ENCODE data around the gene DOCK4. TPM values are rescaled to one million over a fixed set of nuclear protein-coding genes. Genes with fewer than 3 reads are reported as not detected.

Gene DOCK4
- total and polyA plus RNA-seq, 2 of the 8 experiments (the other 6 are each of a cell fraction or from before 2014, with no cell fraction given): 5.1 to 23.6 TPM

DNA sequence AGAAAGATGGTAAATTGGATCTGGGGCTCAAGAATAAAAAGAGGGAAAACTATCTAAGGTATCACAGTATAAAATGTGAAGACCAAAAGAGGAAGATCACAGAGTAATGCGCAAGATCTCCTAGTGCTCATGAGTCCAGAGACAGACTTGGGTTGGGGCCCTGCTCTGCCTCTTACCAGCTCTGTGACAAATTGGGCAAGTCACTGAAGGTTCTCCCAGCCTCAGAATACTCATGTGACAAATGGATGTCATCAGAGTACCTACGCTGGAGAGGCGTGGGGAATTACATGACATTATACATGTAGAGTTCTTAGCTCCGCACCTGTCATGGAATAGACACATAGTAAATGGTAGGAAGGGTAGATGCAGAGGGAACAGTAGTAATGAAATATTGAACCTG, 124.4 kb downstream of the DOCK4 start:
- H3K23ac ChIP-seq (ENCODE audit: insufficient read length): no peak overlapping the region
- H2BK12ac ChIP-seq (ENCODE audit: low read depth, low read length): no peak overlapping the region
- no peak overlapping the region for H4K5ac ChIP-seq (ENCODE audit: insufficient read length, low read depth, low read length)
- H4K91ac ChIP-seq (replicated peaks; ENCODE audit: insufficient read length, low read length): no peak overlapping the region
- H3K27me3 ChIP-seq (replicated peaks in 1 of 4; ENCODE audit: control insufficient read depth in 3 of 4, extremely low read depth in 1 of 4, insufficient read depth in 3 of 4, low read length in 3 of 4): no peaks in the 10 kb centered on the region
- H3K14ac ChIP-seq (ENCODE audit: insufficient read length): no peak overlapping the region
- H2BK120ac ChIP-seq (replicated peaks; ENCODE audit: low read depth, low read length): no peak overlapping the region
- no peak overlapping the region for H4K8ac ChIP-seq (ENCODE audit: extremely low read depth, insufficient read depth, low read length)
- POLR2A ChIA-PET (ENCODE audit: partially characterized antibody): interaction anchor here (1.1 kb wide), 1 partner anchor 9 kb away, joined by 4 read pairs; no protein-coding TSS in a partner anchor
- H3K4me2 ChIP-seq (ENCODE audit: insufficient read depth in 1 of 2, low read depth in 2 of 2, low read length in 2 of 2): no peak overlapping the region
- DNase-seq (ENCODE audit: low read depth in 1 of 2, low spot score in 2 of 2) (no peak), FAIRE-seq (no peak)
- 90% methylated on average over 4 of the region's 4 CpGs; no CpG with 5 or more reads in 1 of the 2 experiments for WGBS, 2 experiments (ENCODE audit: extremely low coverage in 1 of 2, insufficient coverage in 1 of 2, insufficient read length in 1 of 2, insufficient replicate concordance in 2 of 2, low coverage in 1 of 2, low lambda C conversion rate in 2 of 2, missing lambda C conversion rate in 1 of 2)
- no peaks in the 10 kb centered on the region for H3K79me2 ChIP-seq (ENCODE audit: control insufficient read depth in 1 of 2, insufficient read depth in 2 of 2, low read length in 2 of 2)
- no peak overlapping the region for H2BK15ac ChIP-seq (ENCODE audit: low read length)
- H2BK20ac ChIP-seq (ENCODE audit: low read length): no peak overlapping the region
- H3K18ac ChIP-seq (ENCODE audit: extremely low read depth, low read length): no peak overlapping the region
- no peak overlapping the region for H3K4me3 ChIP-seq (ENCODE audit: extremely low read depth in 1 of 4, insufficient read depth in 2 of 4, low read depth in 3 of 4, low read length in 4 of 4)
- H3K79me1 ChIP-seq (ENCODE audit: low read depth, low read length): no peaks in the 10 kb centered on the region; the same call in 1 of the 2 replicates
- H3K4ac ChIP-seq (replicated peaks; ENCODE audit: insufficient read length, low read depth, low read length): no peak overlapping the region
- H3K36me3 ChIP-seq (ENCODE audit: control insufficient read depth in 2 of 4, insufficient read depth in 4 of 4, low read length in 3 of 4): no peaks in the 10 kb centered on the region
- H3K27ac ChIP-seq (ENCODE audit: low read depth, low read length): no peak overlapping the region
- H3K9ac ChIP-seq (replicated peaks in 1 of 4; ENCODE audit: extremely low read depth in 1 of 4, low read depth in 3 of 4, low read length in 3 of 4): no peak overlapping the region
- no peak overlapping the region for H3K56ac ChIP-seq (replicated peaks; ENCODE audit: insufficient read length, low read depth, low read length)
- no peaks in the 10 kb centered on the region for H4K20me1 ChIP-seq (replicated peaks in 1 of 2; ENCODE audit: control insufficient read depth in 1 of 2, insufficient read depth in 2 of 2, low read length in 2 of 2)
- TF ChIP-seq YY1 (IDR thresholded peaks at IDR 0.05; ENCODE audit: low read depth, low read length): no peak
- no peak for TF ChIP-seq TBP (IDR thresholded peaks at IDR 0.05; ENCODE audit: low read depth, low read length)
- TF ChIP-seq KDM1A (IDR thresholded peaks at IDR 0.05; ENCODE audit: borderline replicate concordance, low read length): no peak
- no peak overlapping the region for H2AFZ ChIP-seq (ENCODE audit: low read length)
- no peak overlapping the region for H2BK5ac ChIP-seq (ENCODE audit: low read depth, low read length)
- no peaks in the 10 kb centered on the region for H3K23me2 ChIP-seq (ENCODE audit: low read depth, low read length)
- H3K4me1 ChIP-seq (replicated peaks in 1 of 4; ENCODE audit: control insufficient read depth in 3 of 4, insufficient read depth in 4 of 4, low read length in 3 of 4): peaks cover 0 to 9% (median 0%) of the 10 kb centered on the region in 4 experiments; a peak in 2 of 7 replicates
- H2AK5ac ChIP-seq (ENCODE audit: low read depth, low read length): no peak overlapping the region
- CTCF ChIA-PET (ENCODE audit: partially characterized antibody): no interaction called here
- no peaks in the 10 kb centered on the region for H3K9me3 ChIP-seq (ENCODE audit: insufficient read depth in 2 of 2, low read depth in 1 of 2, low read length in 1 of 2)

All from H1 (cell line).